IMR-90 (cell line): Measurements from ENCODE around the gene CHTF8. TPM values are rescaled to one million over a fixed set of nuclear protein-coding genes. Genes with fewer than 3 reads are reported as not detected.

Source experiments
- ATAC-seq: fragments of 200-7000 bp; cut with Tn5 transposase; 2 replicates; pipeline ENCODE4 v1.9.1; 2020; ENCODE audit warnings: low read depth, mild to moderate bottlenecking, moderate library complexity
- BruUV-seq: library from RNA; stranded (reverse); fragments of 400-500 nt; replicated peaks from 2 replicates; lab custom pipeline; 2021; lab: Mats Ljungman, UMichigan
- CTCF ChIA-PET: fragments of 300-600 bp; formaldehyde crosslinking; extraction: SDS; loops from one replicate; lab custom pipeline; 2021; ENCODE audit warnings: antibody characterized with exemption; lab: Yijun Ruan, JAX
- POLR2A ChIA-PET: fragments of 300-600 bp; sonication (Branson Sonifier 250); formaldehyde crosslinking; loops from one replicate; lab custom pipeline; 2022; ENCODE audit warnings: antibody characterized with exemption; ENCODE audit not compliant: unreplicated experiment; lab: Charles Lee
- DNase-seq: peaks from one replicate; pipeline ENCODE4 v3.0.0; 2013
- H2AFZ ChIP-seq: replicated peaks from 2 replicates; pipeline ENCODE3; 2013; ENCODE audit warnings: low read length, mild to moderate bottlenecking; ENCODE audit not compliant: poor library complexity
- H2AK5ac ChIP-seq: 2 replicates; pipeline ENCODE4 v1.6.1; 2013; ENCODE audit warnings: low read depth, low read length, inconsistent platforms
- H2AK9ac ChIP-seq: replicated peaks from 2 replicates; pipeline ENCODE3; 2013; ENCODE audit warnings: mild to moderate bottlenecking, low read depth, low read length, moderate library complexity; ENCODE audit not compliant: poor library complexity
- H2BK120ac ChIP-seq: 2 replicates; pipeline ENCODE4 v1.6.1; 2013; ENCODE audit warnings: low read depth, low read length, inconsistent platforms
- H2BK15ac ChIP-seq: 3 replicates; pipeline ENCODE4 v1.6.1; 2013; ENCODE audit warnings: low read depth, low read length, inconsistent platforms
- H2BK20ac ChIP-seq: 2 replicates; pipeline ENCODE4 v1.6.1; 2013; ENCODE audit warnings: low read depth, mild to moderate bottlenecking, inconsistent platforms, low read length, moderate library complexity
- H2BK5ac ChIP-seq: 2 replicates; pipeline ENCODE4 v1.6.1; 2013; ENCODE audit warnings: mild to moderate bottlenecking, low read depth, low read length, inconsistent platforms; ENCODE audit not compliant: poor library complexity, severe bottlenecking
- H3K14ac ChIP-seq: replicated peaks from 2 replicates; pipeline ENCODE4 v1.6.1; 2013; ENCODE audit warnings: low read depth, low read length, inconsistent platforms
- H3K18ac ChIP-seq: 2 replicates; pipeline ENCODE4 v1.6.1; 2013; ENCODE audit warnings: low read depth, low read length, control low read depth
- H3K23ac ChIP-seq: 2 replicates; pipeline ENCODE4 v1.6.1; 2013; ENCODE audit warnings: low read depth, low read length, inconsistent platforms
- H3K27ac ChIP-seq: 2 replicates; pipeline ENCODE4 v1.5.1; 2013; ENCODE audit warnings: mild to moderate bottlenecking, control low read depth, low read length; ENCODE audit not compliant: insufficient read depth
- H3K27me3 ChIP-seq: 2 replicates; pipeline ENCODE4 v1.6.1; 2013; ENCODE audit warnings: low read length; ENCODE audit not compliant: control insufficient read depth, insufficient read depth
- H3K36me3 ChIP-seq: 2 replicates; pipeline ENCODE4 v1.6.1; 2013; ENCODE audit warnings: low read length, mixed read lengths; ENCODE audit not compliant: control insufficient read depth, insufficient read depth
- H3K4ac ChIP-seq: 2 replicates; pipeline ENCODE4 v1.6.1; 2013; ENCODE audit warnings: low read depth, low read length, inconsistent platforms
- H3K4me1 ChIP-seq: 2 replicates; pipeline ENCODE4 v1.6.1; 2013; ENCODE audit warnings: low read length, mixed read lengths; ENCODE audit not compliant: control insufficient read depth, insufficient read depth
- H3K4me2 ChIP-seq: 2 replicates; pipeline ENCODE4 v1.6.1; 2013; ENCODE audit warnings: low read depth, mild to moderate bottlenecking, control low read depth, low read length, moderate library complexity
- H3K4me3 ChIP-seq: 2 replicates; pipeline ENCODE4 v1.5.1; 2013; ENCODE audit warnings: low read depth, mild to moderate bottlenecking, control low read depth, low read length, moderate library complexity; ENCODE audit not compliant: insufficient read depth
- H3K56ac ChIP-seq: 2 replicates; pipeline ENCODE4 v1.6.1; 2013; ENCODE audit warnings: low read length, inconsistent platforms; ENCODE audit not compliant: insufficient read depth; ENCODE audit errors: extremely low read depth
- H3K79me1 ChIP-seq, 2 experiments: 2 replicates each; pipeline ENCODE4 v1.6.1; 2013; ENCODE audit warnings: low read length in 2 of 2, inconsistent platforms in 1 of 2, low read depth in 1 of 2
- H3K9ac ChIP-seq: 2 replicates; pipeline ENCODE4 v1.6.1; 2013; ENCODE audit warnings: low read depth, low read length, control low read depth
- H3K9me1 ChIP-seq: 2 replicates; pipeline ENCODE4 v1.6.1; 2013; ENCODE audit warnings: low read length, inconsistent platforms; ENCODE audit not compliant: insufficient read depth
- H3K9me3 ChIP-seq: 2 replicates; pipeline ENCODE4 v1.6.1; 2013; ENCODE audit warnings: low read length; ENCODE audit not compliant: control insufficient read depth, insufficient read depth
- H4K20me1 ChIP-seq: 2 replicates; pipeline ENCODE4 v1.6.1; 2013; ENCODE audit warnings: low read length, inconsistent platforms; ENCODE audit not compliant: insufficient read depth
- H4K5ac ChIP-seq: 2 replicates; pipeline ENCODE4 v1.6.1; 2013; ENCODE audit warnings: mild to moderate bottlenecking, low read depth, low read length, control low read depth
- H4K8ac ChIP-seq, 2 experiments: 2 replicates each; pipeline ENCODE4 v1.6.1; 2013; ENCODE audit warnings: low read depth in 2 of 2, low read length in 2 of 2, control low read depth in 1 of 2, inconsistent platforms in 1 of 2
- H4K91ac ChIP-seq: 2 replicates; pipeline ENCODE4 v1.6.1; 2013; ENCODE audit warnings: low read depth, low read length, inconsistent platforms; ENCODE audit not compliant: insufficient read depth
- CHD1 ChIP-seq: IDR thresholded peaks from 2 replicates; pipeline ENCODE4 v1.6.1; 2012; ENCODE audit warnings: low read depth, low read length, improper control_type of control experiment
- CTCF ChIP-seq: conservative IDR thresholded peaks from 2 replicates; pipeline ENCODE4 v1.5.1; 2012; ENCODE audit warnings: mild to moderate bottlenecking, low read depth, low read length, improper control_type of control experiment
- NFE2L2 ChIP-seq: fragments of 150-350 bp; IDR thresholded peaks from 2 replicates; pipeline ENCODE4 v1.6.1; 2016; ENCODE audit warnings: low read depth, mild to moderate bottlenecking, low read length
- POLR2A ChIP-seq: IDR thresholded peaks from 2 replicates; pipeline ENCODE4 v1.6.1; 2012; ENCODE audit warnings: mild to moderate bottlenecking, low read depth, low read length
- RAD21 ChIP-seq: IDR thresholded peaks from 2 replicates; pipeline ENCODE4 v1.6.1; 2012; ENCODE audit warnings: low read length, improper control_type of control experiment
- SMC3 ChIP-seq: fragments of 150-350 bp; IDR thresholded peaks from 2 replicates; pipeline ENCODE4 v1.6.1; 2016; ENCODE audit warnings: low read depth, mild to moderate bottlenecking, antibody characterized with exemption, low read length, moderate library complexity
- WGBS, 2 experiments: methylation state at CpG; one replicate each; pipeline versions ENCODE4 v1.1.5 to v1.1.7; 2013; ENCODE audit warnings: missing lambda C conversion rate in 2 of 2; ENCODE audit not compliant: insufficient read length in 1 of 2; ENCODE audit errors: extremely low coverage in 2 of 2; 5-methylcytosine and 5-hydroxymethylcytosine counted together
- dilution Hi-C: fragments of 300-500 bp; cut with HindIII; formaldehyde crosslinking; loops from one replicate; pipeline ENCODE4 v1.14.3; 2018; ENCODE audit warnings: low sequenced_read_pairs; ENCODE audit not compliant: unreplicated experiment
- in situ Hi-C: fragments of 300-500 bp; cut with MboI; formaldehyde crosslinking; loops from 3 replicates; pipeline ENCODE4 v1.14.3; 2019; ENCODE audit warnings: low sequenced_read_pairs, inconsistent platforms, mixed read lengths
- intact Hi-C: fragments of 100-400 bp; cut with micrococcal nuclease; formaldehyde crosslinking; loops from 2 replicates; pipeline ENCODE4 v1.10.0; 2022
- polyA plus RNA-seq, 3 experiments: library from polyadenylated mRNA; depleted of rRNA; stranded (reverse); fragments of >200 nt; gene quantifications; 2 replicates each; pipeline ENCODE4 v1.2.3, GENCODE V29; 2012; ENCODE audit warnings: low replicate concordance in 1 of 3
- total RNA-seq: library from RNA; depleted of rRNA; stranded (reverse); fragments of >200 nt; gene quantifications from 2 replicates; pipeline ENCODE4 v1.2.3, GENCODE V29; 2012

Gene CHTF8
- total and polyA plus RNA-seq, 2 of the 4 experiments (the other 2 are of a cell fraction) = 47.1 to 122 TPM

DNA sequence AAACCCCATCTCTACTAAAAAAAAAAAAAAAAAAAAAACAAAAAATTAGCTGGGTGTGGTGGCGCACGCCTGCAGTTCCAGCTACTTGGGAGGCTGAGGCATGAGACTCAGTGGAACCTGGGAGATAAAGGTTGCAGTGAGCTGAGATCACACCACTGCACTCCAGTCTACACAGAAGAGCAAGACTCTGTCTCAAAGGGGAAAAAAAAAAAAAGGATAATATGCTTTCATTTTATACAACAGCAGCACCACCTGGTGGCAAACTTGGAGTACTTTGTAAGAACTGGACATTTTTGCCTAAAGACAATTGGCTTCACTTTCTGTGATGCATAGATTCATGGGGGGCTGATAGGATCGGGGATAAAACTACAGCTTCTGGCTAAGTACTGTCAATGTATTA lies 8.5 kb downstream of the CHTF8 start:
- Histone ChIP-seq H2AFZ (no peak overlapping the region), H3K23ac (no peak overlapping the region), H2BK20ac (no peak overlapping the region), H4K5ac (no peak overlapping the region), H3K27ac (no peak overlapping the region), H2BK5ac (no peak overlapping the region), H3K9me1 (no peaks in the 10 kb centered on the region), H4K20me1 (peaks cover 23% of the 10 kb centered on the region), H2BK15ac (no peak overlapping the region), H3K4me3 (no peak overlapping the region), H4K8ac (no peak overlapping the region), H3K4ac (no peak overlapping the region), H2AK5ac (no peak overlapping the region), H3K56ac (no peak overlapping the region), H3K9me3 (no peaks in the 10 kb centered on the region), H3K79me1 (peaks cover 22 to 61% of the 10 kb centered on the region in 2 experiments), H2BK120ac (no peak overlapping the region), H3K9ac (no peak overlapping the region), H3K18ac (no peak overlapping the region), H3K14ac (no peak overlapping the region), H3K4me1 (no peaks in the 10 kb centered on the region), H2AK9ac (no peak overlapping the region), H3K4me2 (no peak overlapping the region), H3K27me3 (no peaks in the 10 kb centered on the region), H3K36me3 (peaks cover 25% of the 10 kb centered on the region), H4K91ac (no peak overlapping the region)
- TF ChIP-seq CTCF (peak; percentile 81), SMC3 (peak; percentile 97), POLR2A (0 out of 2 replicates have a peak, but pooled peaks have one; percentile 30), NFE2L2 (no peak), CHD1 (no peak), RAD21 (peak; percentile 86)
- in situ Hi-C loops = loop anchor here (5.0 kb wide), 2 partner anchors 277 to 597 kb away; no protein-coding TSS in a partner anchor
- dilution Hi-C loops = no loop called here
- ATAC-seq = peak; percentile 81
- peak; percentile 76 for DNase-seq
- ChIA-PET CTCF (interaction anchor here (0.6 to 3.1 kb wide), 9 partner anchors 17 to 723 kb away, joined by 3 to 18 read pairs (median 5); no protein-coding TSS in a partner anchor), POLR2A (no interaction called here)
- no TSS peak for BruUV-seq
- WGBS, 2 experiments = 67% methylated on average over 1 of the region's 3 CpGs; no CpG with 5 or more reads in 1 of the 2 experiments
- intact Hi-C loops = loop anchor here (1.0 to 10.0 kb wide), 5 partner anchors 222 to 596 kb away; no protein-coding TSS in a partner anchor
